Lower leg skin (tissue), 3 donors: ENCODE results near the gene NR3C2.

Source experiments
- CTCF ChIP-seq, 3 donors: fragments of 450-650 bp; IDR thresholded peaks; one replicate each; pipeline ENCODE4 v1.5.1; 2016; ENCODE audit warnings: antibody characterized with exemption in 3 of 3, mild to moderate bottlenecking in 3 of 3, moderate library complexity in 2 of 3
- POLR2A ChIP-seq, 2 donors: fragments of 450-650 bp; IDR thresholded peaks; one replicate each; pipeline ENCODE4 v1.6.1; 2016 to 2017; ENCODE audit warnings: antibody characterized with exemption in 2 of 2, mild to moderate bottlenecking in 1 of 2, moderate library complexity in 1 of 2

GRCh38 chr4:148170408-148171365, 271.5 kb downstream of the NR3C2 start:
- TF ChIP-seq POLR2A (IDR thresholded peaks at IDR 0.05) (no peak), CTCF (IDR thresholded peaks at IDR 0.05) (no peak)
